Prostate gland (tissue), 2 donors: ENCODE results near the gene TTLL6. TPM values are rescaled to one million over a fixed set of nuclear protein-coding genes. Genes with fewer than 3 reads are reported as not detected.

ENCODE experiments used
- DNase-seq: peaks from one replicate; pipeline ENCODE4 v3.0.0-alpha.2; 2019; ENCODE audit warnings: low spot score
- H3K27ac ChIP-seq, 2 donors: fragments of 200-600 bp; sonication (generic); 2 replicates each; pipeline ENCODE4 v1.5.1; 2017 to 2019
- H3K27me3 ChIP-seq: fragments of 200-600 bp; sonication (generic); replicated peaks from 2 replicates; pipeline ENCODE4 v1.5.1; 2019; ENCODE audit not compliant: insufficient read depth
- H3K36me3 ChIP-seq, 2 donors: fragments of 200-600 bp; sonication (generic); 1 replicate in 1 of 2; 2 replicates in 1 of 2; pipeline versions ENCODE4 v1.5.1 to v1.8.1; 2017 to 2019
- H3K4me1 ChIP-seq: fragments of 200-600 bp; sonication (generic); replicated peaks from 2 replicates; pipeline ENCODE4 v1.5.1; 2019
- H3K4me3 ChIP-seq, 2 donors: fragments of 200-600 bp; sonication (generic); 2 replicates each; pipeline ENCODE4 v1.5.1; 2017 to 2019
- H3K9me3 ChIP-seq: fragments of 200-600 bp; sonication (generic); 2 replicates; pipeline ENCODE4 v1.5.1; 2017
- POLR2A ChIP-seq: fragments of 450-650 bp; IDR thresholded peaks from one replicate; pipeline ENCODE4 v1.6.1; 2016; ENCODE audit warnings: antibody characterized with exemption, mild to moderate bottlenecking
- POLR2AphosphoS5 ChIP-seq: sonication (generic); formaldehyde crosslinking; IDR thresholded peaks from one replicate; pipeline ENCODE4 v1.6.1; 2017; ENCODE audit warnings: antibody characterized with exemption
- WGBS: methylation state at CpG from one replicate; pipeline ENCODE4 v1.1.5; 2018; 5-methylcytosine and 5-hydroxymethylcytosine counted together
- intact Hi-C: fragments of 100-400 bp; cut with DNase I; formaldehyde crosslinking; loops from one replicate; pipeline ENCODE4 v1.14.2; 2022
- total RNA-seq, 2 donors: library from RNA; depleted of rRNA; stranded (reverse); fragments of >200 nt; gene quantifications; one replicate each; pipeline ENCODE4 v1.1.0, GENCODE V29; 2016
- TF ChIP-seq, protein P1 (sequence below), 4 experiments: fragments of 200-600 bp in 2 of 4; fragments of 450-650 bp in 2 of 4; sonication (generic) in 2 of 4; IDR thresholded peaks; 1 replicate in 3 of 4; 2 replicates in 1 of 4; pipeline ENCODE4 v1.5.1; 2016 to 2019; ENCODE audit warnings: antibody characterized with exemption in 4 of 4, mild to moderate bottlenecking in 2 of 4, moderate library complexity in 2 of 4

The TTLL6 gene
- total RNA-seq, 2 donors from 2014 or later, result 0.23 to 4.0 TPM

DNA sequence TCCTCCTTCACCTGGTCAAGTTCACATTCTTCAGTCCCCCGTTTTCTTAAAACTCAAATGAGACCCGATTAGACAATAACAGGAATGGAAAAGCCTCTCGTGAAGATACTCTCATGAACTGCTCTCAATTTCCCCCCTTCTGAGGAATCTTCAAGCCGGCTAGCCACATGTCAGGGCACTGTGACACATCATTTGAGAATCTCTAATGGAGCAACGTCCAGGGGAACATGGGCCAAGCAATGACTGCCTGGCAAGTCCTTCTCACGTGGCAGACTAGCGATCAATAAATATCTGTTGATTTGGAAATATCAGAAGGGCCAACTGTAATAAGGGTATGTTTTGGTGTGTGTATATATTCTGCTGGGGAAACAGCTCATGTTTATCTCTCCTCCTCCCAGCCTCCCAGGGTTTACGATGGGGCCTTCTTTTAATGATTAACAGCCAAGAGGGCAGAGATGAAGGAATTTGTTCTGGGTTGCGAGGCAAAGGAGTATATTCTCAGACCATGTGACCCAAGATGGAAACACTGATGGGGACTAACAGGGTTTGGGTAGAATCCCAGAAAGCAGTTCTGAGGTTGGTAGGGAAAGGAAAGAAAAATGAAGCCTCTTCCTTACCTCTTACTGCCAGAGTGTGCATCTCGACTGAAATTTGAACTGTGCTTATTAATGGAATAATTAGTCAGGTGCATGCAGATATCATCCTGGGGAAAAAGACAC, 21.4 kb downstream of the TTLL6 start:
- Histone ChIP-seq H3K36me3 (no peaks in the 10 kb centered on the region), H3K27me3 (no peaks in the 10 kb centered on the region), H3K27ac (no peak overlapping the region), H3K4me3 (no peak overlapping the region), H3K4me1 (no peaks in the 10 kb centered on the region), H3K9me3 (no peaks in the 10 kb centered on the region)
- intact Hi-C loops, result no loop called here
- 29% methylated on average over 10 of the region's 10 CpGs for WGBS
- TF ChIP-seq POLR2A (no peak), POLR2AphosphoS5 (peak; percentile 4)
- TF ChIP-seq, protein P1, sequence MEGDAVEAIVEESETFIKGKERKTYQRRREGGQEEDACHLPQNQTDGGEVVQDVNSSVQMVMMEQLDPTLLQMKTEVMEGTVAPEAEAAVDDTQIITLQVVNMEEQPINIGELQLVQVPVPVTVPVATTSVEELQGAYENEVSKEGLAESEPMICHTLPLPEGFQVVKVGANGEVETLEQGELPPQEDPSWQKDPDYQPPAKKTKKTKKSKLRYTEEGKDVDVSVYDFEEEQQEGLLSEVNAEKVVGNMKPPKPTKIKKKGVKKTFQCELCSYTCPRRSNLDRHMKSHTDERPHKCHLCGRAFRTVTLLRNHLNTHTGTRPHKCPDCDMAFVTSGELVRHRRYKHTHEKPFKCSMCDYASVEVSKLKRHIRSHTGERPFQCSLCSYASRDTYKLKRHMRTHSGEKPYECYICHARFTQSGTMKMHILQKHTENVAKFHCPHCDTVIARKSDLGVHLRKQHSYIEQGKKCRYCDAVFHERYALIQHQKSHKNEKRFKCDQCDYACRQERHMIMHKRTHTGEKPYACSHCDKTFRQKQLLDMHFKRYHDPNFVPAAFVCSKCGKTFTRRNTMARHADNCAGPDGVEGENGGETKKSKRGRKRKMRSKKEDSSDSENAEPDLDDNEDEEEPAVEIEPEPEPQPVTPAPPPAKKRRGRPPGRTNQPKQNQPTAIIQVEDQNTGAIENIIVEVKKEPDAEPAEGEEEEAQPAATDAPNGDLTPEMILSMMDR (IDR thresholded peaks at IDR 0.05), result no peak
- DNase-seq, result no peak

DNA sequence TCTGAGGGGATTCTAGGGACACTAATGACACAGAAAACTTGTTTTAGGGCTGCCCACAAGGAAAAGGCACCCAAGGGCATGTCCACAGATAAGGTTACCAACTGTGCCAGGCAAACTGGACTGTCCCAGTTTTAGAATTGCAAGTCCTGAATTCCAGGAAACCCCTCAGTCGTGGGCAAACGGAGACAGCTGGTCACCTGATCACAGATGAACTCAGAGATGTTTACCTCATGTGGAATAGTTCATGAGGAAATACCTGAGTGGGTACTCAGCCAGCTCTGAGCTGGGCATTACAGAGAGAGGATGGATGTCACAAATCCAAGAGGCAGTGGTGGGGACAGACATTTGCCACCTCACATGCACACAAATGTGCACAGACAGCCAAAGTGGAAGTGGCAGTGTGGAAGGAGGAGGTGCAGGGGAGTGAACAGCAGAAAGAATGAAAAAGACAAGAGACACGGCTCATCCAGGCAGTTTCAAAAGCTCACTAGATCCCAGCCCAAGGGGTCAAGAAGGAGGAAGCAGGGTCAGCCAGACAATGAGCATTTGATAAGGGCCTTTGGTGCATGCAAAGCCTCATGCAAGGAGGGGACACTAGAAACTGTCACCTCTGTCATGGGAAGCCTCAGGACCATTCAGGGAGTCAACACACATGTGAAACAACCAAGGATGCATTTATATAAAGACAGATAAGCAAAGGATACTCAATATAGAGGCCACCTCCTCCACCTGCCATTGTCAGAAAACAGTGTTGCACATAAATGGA, 24.8 kb downstream of the TTLL6 start:
- no peak for TF ChIP-seq POLR2A
- TF ChIP-seq POLR2AphosphoS5, result no peak
- TF ChIP-seq, protein P1 (IDR thresholded peaks at IDR 0.05), result no peak
- Histone ChIP-seq H3K36me3 (no peaks in the 10 kb centered on the region), H3K27me3 (no peaks in the 10 kb centered on the region), H3K4me1 (no peaks in the 10 kb centered on the region), H3K4me3 (no peak overlapping the region), H3K9me3 (no peaks in the 10 kb centered on the region), H3K27ac (peak overlapping the region; percentile 46 to 53)
- no peak for DNase-seq
- 56% methylated on average over 3 of the region's 3 CpGs for WGBS
- intact Hi-C loops, result loop anchor here (5.0 kb wide), 2 partner anchors 65 to 120 kb away; partner anchors contain the start of gene HOXB13

DNA sequence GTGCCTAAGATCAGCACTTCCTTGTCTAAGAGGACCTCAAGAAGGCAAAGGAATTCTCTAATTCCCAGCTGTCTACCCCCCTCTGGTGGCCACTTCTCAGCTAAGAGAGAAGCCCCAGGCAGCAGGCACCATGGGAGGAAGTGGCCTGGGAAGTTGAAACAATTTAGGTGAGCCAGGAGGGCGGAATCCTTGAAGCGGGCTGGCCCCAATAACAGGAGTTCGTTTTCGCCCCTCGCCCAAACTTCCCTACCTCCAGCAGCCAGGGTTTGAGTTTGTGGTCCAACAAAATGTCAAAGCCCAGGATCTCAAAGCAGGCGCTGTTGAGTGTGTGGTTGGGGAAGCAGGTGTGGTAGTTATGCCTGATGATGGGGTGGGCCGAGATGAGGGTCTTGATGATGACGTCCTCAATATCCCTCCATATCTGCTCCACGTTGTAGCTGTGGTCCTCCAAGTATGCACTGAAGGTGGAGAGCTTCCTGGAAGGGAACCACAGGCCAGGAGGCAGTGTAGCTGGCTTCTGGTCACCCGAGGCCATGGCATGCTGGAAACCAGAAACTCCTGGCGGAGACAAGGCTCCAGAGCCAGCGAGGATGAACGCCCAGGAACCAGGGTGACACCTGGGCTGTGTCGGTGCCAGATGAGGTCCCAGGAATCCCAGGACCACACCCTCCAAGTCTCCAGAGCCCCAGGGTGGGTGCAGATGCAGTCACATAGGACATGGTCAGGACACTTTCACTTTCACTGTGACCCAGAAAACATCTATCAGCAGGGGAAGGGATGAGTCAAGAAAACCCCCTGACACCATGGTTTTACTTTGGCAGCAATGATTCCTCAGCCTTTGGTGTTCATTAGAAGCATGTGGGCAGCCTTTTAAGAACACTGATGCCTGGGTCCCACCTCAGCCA, 25.6 kb downstream of the TTLL6 start:
- intact Hi-C loops, result loop anchor here (5.0 kb wide), 2 partner anchors 64 to 119 kb away; partner anchors contain the start of gene HOXB13
- Histone ChIP-seq H3K27me3 (no peaks in the 10 kb centered on the region), H3K9me3 (no peaks in the 10 kb centered on the region), H3K4me3 (no peak overlapping the region), H3K27ac (peak overlapping the region; percentile 46 to 53), H3K4me1 (no peaks in the 10 kb centered on the region), H3K36me3 (no peaks in the 10 kb centered on the region)
- TF ChIP-seq POLR2A, result no peak
- TF ChIP-seq, protein P1 (IDR thresholded peaks at IDR 0.05), result peak; percentile 70 to 94 (median 92)
- TF ChIP-seq POLR2AphosphoS5, result peak; percentile 89
- WGBS, result 40% methylated on average over 14 of the region's 14 CpGs
- peak; percentile 95 for DNase-seq

DNA sequence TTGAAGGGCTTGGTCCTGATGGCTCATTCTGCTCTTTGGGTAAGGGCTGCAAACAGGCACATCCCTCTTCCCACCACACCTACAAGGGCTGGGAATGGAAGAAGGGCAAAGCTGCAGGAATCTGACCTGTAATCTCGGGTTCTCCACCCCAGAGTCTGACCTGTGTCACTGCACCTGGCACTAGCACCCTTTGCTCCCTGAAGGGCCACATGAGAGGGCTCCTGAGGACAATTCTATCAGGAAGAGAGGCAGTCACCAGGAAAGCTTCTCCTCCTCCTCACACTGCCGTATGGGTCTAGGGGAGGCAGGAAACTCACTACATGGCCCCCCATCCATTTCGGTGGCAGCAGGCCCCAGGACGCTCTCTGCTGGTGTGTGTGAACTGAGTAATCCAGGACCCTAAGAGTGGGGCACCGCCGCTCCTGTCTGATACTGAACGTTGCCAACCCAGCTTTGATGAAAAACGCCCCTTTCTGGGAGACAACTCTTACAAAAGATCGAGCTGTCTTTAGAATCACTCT, 26.4 kb downstream of the TTLL6 start:
- Histone ChIP-seq H3K4me3 (no peak overlapping the region), H3K9me3 (no peaks in the 10 kb centered on the region), H3K27ac (peak overlapping the region; percentile 46 to 53), H3K36me3 (no peaks in the 10 kb centered on the region), H3K4me1 (no peaks in the 10 kb centered on the region), H3K27me3 (no peaks in the 10 kb centered on the region)
- TF ChIP-seq POLR2A (no peak), POLR2AphosphoS5 (no peak)
- TF ChIP-seq, protein P1 (IDR thresholded peaks at IDR 0.05), result no peak
- intact Hi-C loops, result loop anchor here (5.0 kb wide), 2 partner anchors 63 to 118 kb away; partner anchors contain the start of gene HOXB13
- DNase-seq, result no peak
- 28% methylated on average over 9 of the region's 9 CpGs for WGBS
